SK-N-SH treated with all-trans-retinoic acid at 6 μM for 48 hours (cell line): ENCODE data around the gene CLDN8.

Experiments used
- ATAC-seq: fragments of 200-7000 bp; cut with Tn5 transposase; 3 replicates; pipeline ENCODE4 v1.9.1; 2020; ENCODE audit warnings: mild to moderate bottlenecking, moderate library complexity
- ARNTL ChIP-seq: fragments of 450-650 bp; formaldehyde crosslinking; IDR thresholded peaks from 2 replicates; pipeline ENCODE4 v1.5.0; 2020; ENCODE audit warnings: low read depth, mild to moderate bottlenecking, moderate library complexity, borderline replicate concordance
- BACH2 ChIP-seq: fragments of 250-450 bp; sonication (Bioruptor Pico); IDR thresholded peaks from 2 replicates; pipeline ENCODE4 v1.9.0; 2021; ENCODE audit warnings: mild to moderate bottlenecking, borderline replicate concordance
- CREB5 ChIP-seq: fragments of 250-450 bp; sonication (Bioruptor Pico); IDR thresholded peaks from 2 replicates; pipeline ENCODE4 v1.5.1; 2020; ENCODE audit warnings: low read depth, mild to moderate bottlenecking, moderate library complexity
- CSDC2 ChIP-seq: fragments of 250-450 bp; sonication (Bioruptor Pico); IDR thresholded peaks from 2 replicates; pipeline ENCODE4 v1.5.0; 2020; ENCODE audit warnings: mild to moderate bottlenecking, moderate library complexity
- CSRNP3 ChIP-seq: fragments of 250-450 bp; sonication (Bioruptor Pico); IDR thresholded peaks from 2 replicates; pipeline ENCODE4 v1.5.1; 2021; ENCODE audit warnings: mild to moderate bottlenecking, moderate library complexity
- GLIS3 ChIP-seq: fragments of 250-450 bp; sonication (Bioruptor Pico); IDR thresholded peaks from 2 replicates; pipeline ENCODE4 v1.5.0; 2020; ENCODE audit warnings: mild to moderate bottlenecking, moderate library complexity
- ISL1 ChIP-seq: fragments of 250-450 bp; sonication (Bioruptor Pico); IDR thresholded peaks from 2 replicates; pipeline ENCODE4 v2.1.2; 2022; ENCODE audit warnings: mild to moderate bottlenecking, moderate library complexity
- PATZ1 ChIP-seq: fragments of 250-450 bp; sonication (Bioruptor Pico); IDR thresholded peaks from 2 replicates; pipeline ENCODE4 v1.8.0; 2020; ENCODE audit warnings: mild to moderate bottlenecking, moderate library complexity, borderline replicate concordance
- POU6F1 ChIP-seq: fragments of 250-450 bp; sonication (Bioruptor Pico); IDR thresholded peaks from 2 replicates; pipeline ENCODE4 v1.8.0; 2021; ENCODE audit warnings: low read depth, mild to moderate bottlenecking, moderate library complexity, borderline replicate concordance
- SNAI2 ChIP-seq: fragments of 250-450 bp; sonication (Bioruptor Pico); IDR thresholded peaks from 2 replicates; pipeline ENCODE4 v1.5.0; 2020; ENCODE audit warnings: mild to moderate bottlenecking, moderate library complexity
- TCF4 ChIP-seq: fragments of 250-450 bp; sonication (Bioruptor Pico); IDR thresholded peaks from 2 replicates; pipeline ENCODE4 v1.8.0; 2021; ENCODE audit warnings: mild to moderate bottlenecking, moderate library complexity, borderline replicate concordance
- TOX ChIP-seq: fragments of 250-450 bp; sonication (Bioruptor Pico); IDR thresholded peaks from 2 replicates; pipeline ENCODE4 v1.8.0; 2021; ENCODE audit warnings: mild to moderate bottlenecking, moderate library complexity, borderline replicate concordance
- TSHZ2 ChIP-seq: fragments of 250-450 bp; sonication (Bioruptor Pico); IDR thresholded peaks from 2 replicates; pipeline ENCODE4 v1.5.0; 2020; ENCODE audit warnings: mild to moderate bottlenecking, moderate library complexity
- ZFP3 ChIP-seq: fragments of 250-450 bp; sonication (Bioruptor Pico); IDR thresholded peaks from 2 replicates; pipeline ENCODE4 v1.5.0; 2020; ENCODE audit warnings: mild to moderate bottlenecking, moderate library complexity
- ZFP30 ChIP-seq: fragments of 450-650 bp; formaldehyde crosslinking; IDR thresholded peaks from 2 replicates; pipeline ENCODE4 v1.5.0; 2022; ENCODE audit warnings: mild to moderate bottlenecking, moderate library complexity
- ZNF565 ChIP-seq: fragments of 450-650 bp; formaldehyde crosslinking; conservative IDR thresholded peaks from 2 replicates; pipeline ENCODE4 v1.5.0; 2020; ENCODE audit warnings: low read depth, mild to moderate bottlenecking, moderate library complexity
- ZNF8 ChIP-seq: fragments of 450-650 bp; formaldehyde crosslinking; IDR thresholded peaks from 2 replicates; pipeline ENCODE4 v1.5.0; 2020; ENCODE audit warnings: mild to moderate bottlenecking, moderate library complexity

CLDN8 gene

GRCh38 chr21:30190554-30190953, 25.3 kb downstream of the CLDN8 start:
- no peak for TF ChIP-seq SNAI2 (CRISPR knock-in tag)
- no peak for TF ChIP-seq TOX (CRISPR knock-in tag)
- TF ChIP-seq ARNTL (CRISPR knock-in tag): no peak
- TF ChIP-seq TSHZ2: no peak
- TF ChIP-seq PATZ1 (CRISPR knock-in tag): no peak
- TF ChIP-seq CREB5 (CRISPR knock-in tag): no peak
- no peak for TF ChIP-seq ZNF565 (CRISPR knock-in tag)
- TF ChIP-seq ZNF8 (CRISPR knock-in tag): no peak
- TF ChIP-seq BACH2 (CRISPR knock-in tag): no peak
- no peak for TF ChIP-seq CSRNP3
- no peak for TF ChIP-seq CSDC2 (CRISPR knock-in tag)
- no peak for TF ChIP-seq GLIS3
- no peak for TF ChIP-seq ZFP3 (CRISPR knock-in tag)
- ATAC-seq: no peak

- ATAC-seq: no peak
- no peak for TF ChIP-seq GLIS3
- TF ChIP-seq ZNF565 (CRISPR knock-in tag): no peak
- TF ChIP-seq TOX (CRISPR knock-in tag): no peak
- TF ChIP-seq CREB5 (CRISPR knock-in tag): no peak
- TF ChIP-seq CSDC2 (CRISPR knock-in tag): no peak
- no peak for TF ChIP-seq POU6F1 (CRISPR knock-in tag)
- TF ChIP-seq TCF4 (CRISPR knock-in tag): no peak
- TF ChIP-seq ISL1: no peak
- TF ChIP-seq BACH2 (CRISPR knock-in tag): no peak
- no peak for TF ChIP-seq PATZ1 (CRISPR knock-in tag)
- TF ChIP-seq ZFP30: no peak
Measured at GRCh38 chr21:30189773-30190172, 26.1 kb downstream of the CLDN8 start.
